GM23338 (cell line): Measurements from ENCODE around the gene TNC. TPM values are rescaled to one million over a fixed set of nuclear protein-coding genes. Genes with fewer than 3 reads are reported as not detected.

ENCODE experiments used
- ATAC-seq: fragments of 200-7000 bp; cut with Tn5 transposase; 3 replicates; pipeline ENCODE4 v1.9.1; 2020
- DNase-seq: peaks from one replicate; pipeline ENCODE4 v3.0.0-alpha.2; 2015; ENCODE audit warnings: low spot score
- H2AFZ ChIP-seq: fragments of 200-600 bp; sonication (generic); 2 replicates; pipeline ENCODE4 v1.8.0; 2016; ENCODE audit warnings: antibody characterized with exemption, mild to moderate bottlenecking, moderate library complexity
- H3F3A ChIP-seq: fragments of 200-600 bp; sonication (generic); replicated peaks from 2 replicates; pipeline ENCODE4 v1.8.0; 2017; ENCODE audit warnings: antibody characterized with exemption, mixed run types, low read depth
- H3K27ac ChIP-seq: fragments of 200-600 bp; sonication (generic); 2 replicates; pipeline ENCODE4 v1.6.1; 2016; ENCODE audit warnings: low read depth
- H3K27me3 ChIP-seq: fragments of 200-600 bp; sonication (generic); 2 replicates; pipeline ENCODE4 v1.8.0; 2016; ENCODE audit warnings: mild to moderate bottlenecking, mixed run types, moderate library complexity; ENCODE audit not compliant: insufficient read depth
- H3K36me3 ChIP-seq: fragments of 200-600 bp; sonication (generic); 2 replicates; pipeline ENCODE4 v1.8.0; 2016; ENCODE audit warnings: mild to moderate bottlenecking; ENCODE audit not compliant: insufficient read depth
- H3K4me1 ChIP-seq: fragments of 200-600 bp; sonication (generic); 2 replicates; pipeline ENCODE4 v1.8.0; 2016; ENCODE audit warnings: mild to moderate bottlenecking, moderate library complexity; ENCODE audit not compliant: insufficient read depth
- H3K4me2 ChIP-seq: fragments of 200-600 bp; sonication (generic); 2 replicates; pipeline ENCODE4 v1.7.1; 2017; ENCODE audit warnings: mixed run types
- H3K4me3 ChIP-seq: fragments of 200-600 bp; sonication (generic); 2 replicates; pipeline ENCODE4 v1.6.1; 2016; ENCODE audit warnings: mixed run types
- H3K79me2 ChIP-seq: fragments of 200-600 bp; sonication (generic); replicated peaks from 2 replicates; pipeline ENCODE4 v1.8.0; 2017; ENCODE audit warnings: mild to moderate bottlenecking; ENCODE audit not compliant: insufficient read depth
- H3K9me2 ChIP-seq: fragments of 200-600 bp; sonication (generic); 2 replicates; pipeline ENCODE4 v1.8.0; 2017; ENCODE audit not compliant: insufficient read depth
- H4K20me1 ChIP-seq: fragments of 200-600 bp; sonication (generic); replicated peaks from 2 replicates; pipeline ENCODE4 v1.8.0; 2017; ENCODE audit warnings: mild to moderate bottlenecking; ENCODE audit not compliant: insufficient read depth
- H3K27ac Mint-ChIP-seq: 2 replicates; pipeline ENCODE4 v1.8.0; 2020; ENCODE audit warnings: inconsistent platforms, mild to moderate bottlenecking, moderate library complexity, mixed read lengths
- H3K27me3 Mint-ChIP-seq: 3 replicates; pipeline ENCODE4 v1.8.0; 2022; ENCODE audit warnings: low read depth, mild to moderate bottlenecking, moderate library complexity, mixed read lengths, inconsistent platforms; ENCODE audit not compliant: insufficient read depth, poor library complexity
- H3K36me3 Mint-ChIP-seq: 3 replicates; pipeline ENCODE4 v1.8.0; 2021; ENCODE audit warnings: low read depth, mild to moderate bottlenecking, inconsistent platforms, moderate library complexity, mixed read lengths
- H3K4me1 Mint-ChIP-seq: 3 replicates; pipeline ENCODE4 v1.8.0; 2020; ENCODE audit warnings: mild to moderate bottlenecking, inconsistent platforms, mixed read lengths
- H3K4me3 Mint-ChIP-seq: 3 replicates; pipeline ENCODE4 v1.8.0; 2021; ENCODE audit warnings: moderate library complexity, mild to moderate bottlenecking, inconsistent platforms, mixed read lengths
- H3K9me3 Mint-ChIP-seq: 3 replicates; pipeline ENCODE4 v1.8.0; 2020; ENCODE audit warnings: moderate library complexity, mild to moderate bottlenecking, inconsistent platforms, mixed read lengths
- CREB1 ChIP-seq: fragments of 250-450 bp; sonication (Bioruptor Pico); IDR thresholded peaks from 2 replicates; pipeline ENCODE4 v1.5.0; 2020; ENCODE audit warnings: low read depth, mild to moderate bottlenecking, moderate library complexity
- CTCF ChIP-seq, 2 experiments: fragments of 200-600 bp in 1 of 2; sonication (generic) in 1 of 2; conservative IDR thresholded peaks; 2 replicates each; pipeline versions ENCODE4 v1.5.1 to v1.6.1; 2016 to 2017; ENCODE audit warnings: antibody characterized with exemption in 2 of 2, low read depth in 2 of 2, mild to moderate bottlenecking in 2 of 2, moderate library complexity in 1 of 2
- EZH2 ChIP-seq: fragments of 200-600 bp; sonication (generic); IDR thresholded peaks from one replicate; pipeline ENCODE4 v1.8.0; 2017; ENCODE audit warnings: antibody characterized with exemption, mild to moderate bottlenecking, low read depth; ENCODE audit not compliant: unreplicated experiment
- EZH2phosphoT487 ChIP-seq: fragments of 200-600 bp; sonication (generic); IDR thresholded peaks from one replicate; pipeline ENCODE4 v1.8.1; 2018; ENCODE audit warnings: antibody characterized with exemption; ENCODE audit not compliant: unreplicated experiment
- JUNB ChIP-seq: IDR thresholded peaks from one replicate; pipeline ENCODE4 v1.6.1; 2016; ENCODE audit warnings: antibody characterized with exemption; ENCODE audit not compliant: unreplicated experiment
- NANOG ChIP-seq: IDR thresholded peaks from 2 replicates; pipeline ENCODE4 v1.6.1; 2016; ENCODE audit warnings: antibody characterized with exemption, borderline replicate concordance
- POLR2AphosphoS5 ChIP-seq: IDR thresholded peaks from 2 replicates; pipeline ENCODE4 v1.6.1; 2016; ENCODE audit warnings: antibody characterized with exemption, low read depth
- STAT1 ChIP-seq: IDR thresholded peaks from one replicate; pipeline ENCODE4 v1.6.1; 2016; ENCODE audit warnings: antibody characterized with exemption; ENCODE audit not compliant: unreplicated experiment
- ZNF114 ChIP-seq: fragments of 250-450 bp; sonication (Bioruptor Pico); IDR thresholded peaks from 2 replicates; pipeline ENCODE4 v1.5.0; 2020; ENCODE audit warnings: mild to moderate bottlenecking, moderate library complexity
- ZNF331 ChIP-seq: fragments of 250-450 bp; sonication (Bioruptor Pico); IDR thresholded peaks from 2 replicates; pipeline ENCODE4 v1.5.0; 2020; ENCODE audit warnings: low read depth, mild to moderate bottlenecking, moderate library complexity
- ZNF462 ChIP-seq: fragments of 250-450 bp; sonication (Bioruptor Pico); IDR thresholded peaks from 2 replicates; pipeline ENCODE4 v1.5.0; 2020; ENCODE audit warnings: mild to moderate bottlenecking, moderate library complexity
- polyA plus RNA-seq: library from polyadenylated mRNA; unstranded; fragments of >200 nt; fragmentation: Nextera tagmentation; extraction: Ambion mirVana; gene quantifications from 2 replicates; pipeline ENCODE4 v1.2.1, GENCODE V29; 2016
- total RNA-seq: library from RNA; depleted of rRNA; stranded (reverse); fragments of >200 nt; shearing (Covaris generic); gene quantifications from 2 replicates; pipeline ENCODE4 v1.2.3, GENCODE V29; 2014
- TF ChIP-seq, protein P1 (sequence below): IDR thresholded peaks from 2 replicates; pipeline ENCODE4 v1.6.1; 2016; ENCODE audit warnings: antibody characterized with exemption
- TF ChIP-seq, protein P2 (sequence below): IDR thresholded peaks from one replicate; pipeline ENCODE4 v1.6.1; 2018; ENCODE audit warnings: antibody characterized with exemption; ENCODE audit not compliant: unreplicated experiment

Gene TNC
- total and polyA plus RNA-seq, 2 experiments from 2014 or later, result 0.89 to 2.7 TPM

DNA sequence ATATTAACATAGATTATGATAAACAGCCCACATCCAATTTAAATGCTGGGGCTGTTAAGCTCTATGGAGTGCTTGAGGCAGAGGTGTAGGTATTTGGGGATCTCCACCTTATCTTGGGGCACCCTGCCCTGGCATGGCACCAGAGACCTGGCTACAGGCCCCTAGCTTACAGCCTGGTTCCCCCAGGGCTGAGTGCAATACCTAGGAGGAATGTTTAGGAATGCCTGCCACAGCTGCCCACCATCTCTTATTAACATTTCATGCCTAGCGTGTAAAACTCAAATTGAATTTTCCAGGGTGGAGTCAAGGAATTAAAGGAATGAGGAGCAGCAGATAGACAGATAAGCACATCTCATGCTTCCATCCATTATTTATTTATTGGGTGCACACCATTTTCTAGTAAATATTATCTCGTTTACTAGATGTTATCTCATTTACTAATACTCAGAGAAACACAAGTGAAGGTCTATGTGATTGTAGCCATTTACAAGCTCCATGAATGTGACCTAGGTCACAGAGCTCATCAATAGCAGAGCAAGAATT is 131.9 kb downstream of the TNC start:
- no peaks in the 10 kb centered on the region for H3K36me3 Mint-ChIP-seq
- no peak overlapping the region for H3K4me3 Mint-ChIP-seq
- H3K4me1 ChIP-seq, result no peaks in the 10 kb centered on the region
- no peak for ATAC-seq
- no peaks in the 10 kb centered on the region for H3K36me3 ChIP-seq
- H4K20me1 ChIP-seq, result no peaks in the 10 kb centered on the region; the same call in 1 of the 2 replicates
- H3K9me2 ChIP-seq, result no peaks in the 10 kb centered on the region
- no peak overlapping the region for H3K4me2 ChIP-seq
- H3K27me3 ChIP-seq, result 0 out of 2 replicates have a peak, but pooled peaks cover 4% of the 10 kb centered on the region
- H3F3A ChIP-seq, result no peaks in the 10 kb centered on the region
- no peak overlapping the region for H3K27ac ChIP-seq
- DNase-seq, result no peak
- no peaks in the 10 kb centered on the region; the same call in 1 of the 3 replicates for H3K4me1 Mint-ChIP-seq
- no peaks in the 10 kb centered on the region for H3K27me3 Mint-ChIP-seq
- no peak overlapping the region for H3K27ac Mint-ChIP-seq
- no peaks in the 10 kb centered on the region for H3K79me2 ChIP-seq
- no peak overlapping the region for H2AFZ ChIP-seq
- no peaks in the 10 kb centered on the region for H3K9me3 Mint-ChIP-seq
- TF ChIP-seq ZNF114 (no peak), NANOG (no peak), CTCF (conservative IDR thresholded peaks at IDR 0.05; ENCODE audit: low read depth in 2 of 2) (no peak), ZNF462 (no peak), EZH2phosphoT487 (no peak), ZNF331 (CRISPR knock-in tag) (no peak), POLR2AphosphoS5 (no peak), JUNB (no peak), EZH2 (no peak), CREB1 (CRISPR knock-in tag) (no peak), STAT1 (no peak)
- TF ChIP-seq, protein P1, sequence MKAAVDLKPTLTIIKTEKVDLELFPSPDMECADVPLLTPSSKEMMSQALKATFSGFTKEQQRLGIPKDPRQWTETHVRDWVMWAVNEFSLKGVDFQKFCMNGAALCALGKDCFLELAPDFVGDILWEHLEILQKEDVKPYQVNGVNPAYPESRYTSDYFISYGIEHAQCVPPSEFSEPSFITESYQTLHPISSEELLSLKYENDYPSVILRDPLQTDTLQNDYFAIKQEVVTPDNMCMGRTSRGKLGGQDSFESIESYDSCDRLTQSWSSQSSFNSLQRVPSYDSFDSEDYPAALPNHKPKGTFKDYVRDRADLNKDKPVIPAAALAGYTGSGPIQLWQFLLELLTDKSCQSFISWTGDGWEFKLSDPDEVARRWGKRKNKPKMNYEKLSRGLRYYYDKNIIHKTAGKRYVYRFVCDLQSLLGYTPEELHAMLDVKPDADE, result no peak
- TF ChIP-seq, protein P2, sequence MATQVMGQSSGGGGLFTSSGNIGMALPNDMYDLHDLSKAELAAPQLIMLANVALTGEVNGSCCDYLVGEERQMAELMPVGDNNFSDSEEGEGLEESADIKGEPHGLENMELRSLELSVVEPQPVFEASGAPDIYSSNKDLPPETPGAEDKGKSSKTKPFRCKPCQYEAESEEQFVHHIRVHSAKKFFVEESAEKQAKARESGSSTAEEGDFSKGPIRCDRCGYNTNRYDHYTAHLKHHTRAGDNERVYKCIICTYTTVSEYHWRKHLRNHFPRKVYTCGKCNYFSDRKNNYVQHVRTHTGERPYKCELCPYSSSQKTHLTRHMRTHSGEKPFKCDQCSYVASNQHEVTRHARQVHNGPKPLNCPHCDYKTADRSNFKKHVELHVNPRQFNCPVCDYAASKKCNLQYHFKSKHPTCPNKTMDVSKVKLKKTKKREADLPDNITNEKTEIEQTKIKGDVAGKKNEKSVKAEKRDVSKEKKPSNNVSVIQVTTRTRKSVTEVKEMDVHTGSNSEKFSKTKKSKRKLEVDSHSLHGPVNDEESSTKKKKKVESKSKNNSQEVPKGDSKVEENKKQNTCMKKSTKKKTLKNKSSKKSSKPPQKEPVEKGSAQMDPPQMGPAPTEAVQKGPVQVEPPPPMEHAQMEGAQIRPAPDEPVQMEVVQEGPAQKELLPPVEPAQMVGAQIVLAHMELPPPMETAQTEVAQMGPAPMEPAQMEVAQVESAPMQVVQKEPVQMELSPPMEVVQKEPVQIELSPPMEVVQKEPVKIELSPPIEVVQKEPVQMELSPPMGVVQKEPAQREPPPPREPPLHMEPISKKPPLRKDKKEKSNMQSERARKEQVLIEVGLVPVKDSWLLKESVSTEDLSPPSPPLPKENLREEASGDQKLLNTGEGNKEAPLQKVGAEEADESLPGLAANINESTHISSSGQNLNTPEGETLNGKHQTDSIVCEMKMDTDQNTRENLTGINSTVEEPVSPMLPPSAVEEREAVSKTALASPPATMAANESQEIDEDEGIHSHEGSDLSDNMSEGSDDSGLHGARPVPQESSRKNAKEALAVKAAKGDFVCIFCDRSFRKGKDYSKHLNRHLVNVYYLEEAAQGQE, result no peak
- no peak overlapping the region for H3K4me3 ChIP-seq
